ENCODE data around the gene DGKH. TPM values are rescaled to one million over a fixed set of nuclear protein-coding genes. Genes with fewer than 3 reads are reported as not detected.

Gene DGKH
- total and polyA plus RNA-seq, 2 experiments from 2014 or later: 2.0 to 11.2 TPM

GRCh38 chr13:42114912-42115311 lies 66.5 kb downstream of the DGKH start:
- H3K4me1 ChIP-seq (ENCODE audit: low read depth): peaks cover 27% of the 10 kb centered on the region
- H3K9me3 ChIP-seq (ENCODE audit: low read depth): no peaks in the 10 kb centered on the region
- H3K36me3 ChIP-seq: no peaks in the 10 kb centered on the region
- TF ChIP-seq CTCF (IDR thresholded peaks at IDR 0.05; ENCODE audit: low read depth, low read length): no peak
- no peak overlapping the region for H3K27ac ChIP-seq
- H3K4me3 ChIP-seq: no peak overlapping the region
- no peaks in the 10 kb centered on the region for H3K27me3 ChIP-seq
- no peak for DNase-seq (ENCODE audit: low read depth in 1 of 2, low spot score in 1 of 2)

GRCh38 chr13:42116225-42116624 lies 67.8 kb downstream of the DGKH start:
- TF ChIP-seq CTCF (IDR thresholded peaks at IDR 0.05; ENCODE audit: low read depth, low read length): no peak
- Histone ChIP-seq H3K27me3 (no peaks in the 10 kb centered on the region), H3K36me3 (no peaks in the 10 kb centered on the region), H3K4me3 (no peak overlapping the region), H3K4me1 (ENCODE audit: low read depth) (peaks cover 27% of the 10 kb centered on the region), H3K27ac (no peak overlapping the region), H3K9me3 (ENCODE audit: low read depth) (no peaks in the 10 kb centered on the region)
- DNase-seq (ENCODE audit: low read depth in 1 of 2, low spot score in 1 of 2): peak in 1 of 2 donors; percentile 17

DNA sequence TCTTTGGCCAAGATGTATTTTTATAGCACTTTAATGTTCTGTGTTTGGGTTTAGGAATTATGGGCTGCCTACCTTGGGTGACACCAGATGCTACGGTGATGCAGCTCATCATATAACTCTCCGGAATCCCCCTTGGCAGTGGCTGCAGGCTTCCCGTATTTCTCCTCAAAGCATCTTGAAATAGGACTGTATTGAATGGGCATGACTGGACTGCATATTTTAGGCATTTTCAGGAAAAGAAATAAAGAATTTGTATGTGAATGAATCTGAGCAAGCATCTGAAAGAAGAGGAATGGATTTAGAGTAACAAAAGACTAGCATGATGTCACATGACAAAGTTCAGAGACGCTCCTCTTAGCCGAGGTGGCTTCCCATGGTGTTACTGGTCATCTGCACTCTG lies 70.6 kb downstream of the DGKH start:
- no peaks in the 10 kb centered on the region for H3K27me3 ChIP-seq
- DNase-seq (ENCODE audit: low read depth in 1 of 2, low spot score in 1 of 2): no peak
- H3K36me3 ChIP-seq: no peaks in the 10 kb centered on the region
- no peaks in the 10 kb centered on the region for H3K9me3 ChIP-seq (ENCODE audit: low read depth)
- H3K4me3 ChIP-seq: no peak overlapping the region
- no peak overlapping the region for H3K27ac ChIP-seq
- H3K4me1 ChIP-seq (ENCODE audit: low read depth): peaks cover 17% of the 10 kb centered on the region
- no peak for TF ChIP-seq CTCF (IDR thresholded peaks at IDR 0.05; ENCODE audit: low read depth, low read length)

GRCh38 chr13:42119875-42120274 lies 71.4 kb downstream of the DGKH start:
- Histone ChIP-seq H3K27me3 (no peaks in the 10 kb centered on the region), H3K4me3 (no peak overlapping the region), H3K4me1 (ENCODE audit: low read depth) (peaks cover 9% of the 10 kb centered on the region), H3K36me3 (no peaks in the 10 kb centered on the region), H3K9me3 (ENCODE audit: low read depth) (no peaks in the 10 kb centered on the region), H3K27ac (no peak overlapping the region)
- no peak for TF ChIP-seq CTCF (IDR thresholded peaks at IDR 0.05; ENCODE audit: low read depth, low read length)
- DNase-seq (ENCODE audit: low read depth in 1 of 2, low spot score in 1 of 2): no peak

DNA sequence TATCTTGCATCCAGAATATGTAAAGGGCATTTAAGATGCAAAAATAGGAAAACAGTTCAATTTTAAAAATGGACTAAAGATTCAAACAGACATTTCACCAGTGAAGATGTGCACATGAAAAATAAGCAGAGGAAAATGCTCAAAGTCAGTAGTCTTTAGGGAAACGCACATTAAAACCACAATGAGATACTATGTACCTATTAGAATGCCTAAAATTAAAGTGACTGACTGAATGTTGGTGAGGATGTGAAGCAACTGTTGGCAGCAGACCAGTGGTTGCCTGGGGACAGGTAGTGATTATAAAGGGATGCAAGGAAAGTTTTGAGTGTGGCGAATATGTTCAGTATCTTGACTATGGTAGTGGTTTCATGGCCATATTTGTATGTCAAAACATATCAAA lies 75.2 kb downstream of the DGKH start:
- Histone ChIP-seq H3K9me3 (ENCODE audit: low read depth) (no peaks in the 10 kb centered on the region), H3K27me3 (no peaks in the 10 kb centered on the region), H3K27ac (no peak overlapping the region), H3K36me3 (no peaks in the 10 kb centered on the region), H3K4me3 (no peak overlapping the region), H3K4me1 (ENCODE audit: low read depth) (no peaks in the 10 kb centered on the region)
- DNase-seq (ENCODE audit: low read depth in 1 of 2, low spot score in 1 of 2): no peak
- no peak for TF ChIP-seq CTCF (IDR thresholded peaks at IDR 0.05; ENCODE audit: low read depth, low read length)

- Histone ChIP-seq H3K36me3 (no peaks in the 10 kb centered on the region), H3K4me1 (ENCODE audit: low read depth) (no peaks in the 10 kb centered on the region), H3K27ac (no peak overlapping the region), H3K9me3 (ENCODE audit: low read depth) (no peaks in the 10 kb centered on the region), H3K27me3 (no peaks in the 10 kb centered on the region), H3K4me3 (no peak overlapping the region)
- TF ChIP-seq CTCF (IDR thresholded peaks at IDR 0.05; ENCODE audit: low read depth, low read length): no peak
- no peak for DNase-seq (ENCODE audit: low read depth in 1 of 2, low spot score in 1 of 2)
Measured at GRCh38 chr13:42125046-42125445, 76.6 kb downstream of the DGKH start.
